ENCODE measurements around the gene ZNF75A. TPM values are rescaled to one million over a fixed set of nuclear protein-coding genes. Genes with fewer than 3 reads are reported as not detected.

The ZNF75A gene
- total and polyA plus RNA-seq, 2 experiments from 2014 or later, result 29.6 to 36.9 TPM

- H3K4me2 ChIP-seq, result no peak overlapping the region
- Mint-ChIP-seq H3K4me3 (no peak overlapping the region), H3K27me3 (ENCODE audit: insufficient read depth, low read depth, poor library complexity) (peaks cover 14% of the 10 kb centered on the region), H3K4me1 (no peaks in the 10 kb centered on the region), H3K9me3 (peaks cover 75% of the 10 kb centered on the region), H3K36me3 (ENCODE audit: low read depth) (peaks cover 6% of the 10 kb centered on the region; the same call in 2 of the 3 replicates), H3K27ac (no peak overlapping the region)
- H3K4me3 ChIP-seq, result no peak overlapping the region
- DNase-seq (ENCODE audit: low spot score), result no peak
- no peaks in the 10 kb centered on the region for H3K79me2 ChIP-seq (replicated peaks; ENCODE audit: insufficient read depth)
- TF ChIP-seq POLR2AphosphoS5 (IDR thresholded peaks at IDR 0.05; ENCODE audit: low read depth), result no peak
- no peaks in the 10 kb centered on the region for H3K27me3 ChIP-seq (ENCODE audit: insufficient read depth)
- H3K4me1 ChIP-seq (ENCODE audit: insufficient read depth), result no peaks in the 10 kb centered on the region
- H3K27ac ChIP-seq (ENCODE audit: low read depth), result no peak overlapping the region
- H3F3A ChIP-seq (replicated peaks; ENCODE audit: low read depth), result no peaks in the 10 kb centered on the region
- H3K9me2 ChIP-seq (ENCODE audit: insufficient read depth), result no peaks in the 10 kb centered on the region
- no peaks in the 10 kb centered on the region for H3K36me3 ChIP-seq (ENCODE audit: insufficient read depth)
- no peak overlapping the region for H2AFZ ChIP-seq
- ATAC-seq, result no peak
- no peaks in the 10 kb centered on the region for H4K20me1 ChIP-seq (replicated peaks; ENCODE audit: insufficient read depth)
Measured at GRCh38 chr16:3256866-3257465, 48.3 kb upstream of the ZNF75A start.

GRCh38 chr16:3259836-3260235, 45.5 kb upstream of the ZNF75A start:
- no peak for ATAC-seq
- no peak overlapping the region for H3K4me3 Mint-ChIP-seq

GRCh38 chr16:3262517-3262916, 42.8 kb upstream of the ZNF75A start:
- Mint-ChIP-seq H3K36me3 (ENCODE audit: low read depth) (peaks cover 10% of the 10 kb centered on the region; the same call in 2 of the 3 replicates), H3K4me1 (peaks cover 3% of the 10 kb centered on the region; the same call in 1 of the 3 replicates), H3K4me3 (peak overlapping the region; percentile 51), H3K27me3 (ENCODE audit: insufficient read depth, low read depth, poor library complexity) (peaks cover 30% of the 10 kb centered on the region), H3K27ac (no peak overlapping the region), H3K9me3 (peaks cover 77% of the 10 kb centered on the region)
- no peak overlapping the region for H3K4me3 ChIP-seq
- ATAC-seq (no peak), DNase-seq (ENCODE audit: low spot score) (no peak)
- peaks cover 10% of the 10 kb centered on the region for H3K27me3 ChIP-seq (ENCODE audit: insufficient read depth)
- H3K9me2 ChIP-seq (ENCODE audit: insufficient read depth), result peaks cover 12% of the 10 kb centered on the region; the same call in 1 of the 2 replicates
- H3K79me2 ChIP-seq (replicated peaks; ENCODE audit: insufficient read depth), result no peaks in the 10 kb centered on the region
- peaks cover 11% of the 10 kb centered on the region for H3F3A ChIP-seq (replicated peaks; ENCODE audit: low read depth)
- H3K4me1 ChIP-seq (ENCODE audit: insufficient read depth), result no peaks in the 10 kb centered on the region
- H4K20me1 ChIP-seq (replicated peaks; ENCODE audit: insufficient read depth), result no peaks in the 10 kb centered on the region
- H2AFZ ChIP-seq, result no peak overlapping the region
- no peaks in the 10 kb centered on the region for H3K36me3 ChIP-seq (ENCODE audit: insufficient read depth)
- H3K4me2 ChIP-seq, result no peak overlapping the region
- H3K27ac ChIP-seq (ENCODE audit: low read depth), result no peak overlapping the region
- TF ChIP-seq CTCF (conservative IDR thresholded peaks at IDR 0.05; ENCODE audit: low read depth in 2 of 2) (no peak), EZH2phosphoT487 (IDR thresholded peaks at IDR 0.05; ENCODE audit: unreplicated experiment) (no peak), ZNF331 (CRISPR knock-in tag; IDR thresholded peaks at IDR 0.05; ENCODE audit: low read depth) (no peak), STAT1 (IDR thresholded peaks at IDR 0.05; ENCODE audit: unreplicated experiment) (no peak), NANOG (IDR thresholded peaks at IDR 0.05; ENCODE audit: borderline replicate concordance) (no peak), ZNF462 (CRISPR knock-in tag; IDR thresholded peaks at IDR 0.05) (no peak)

More at GRCh38 chr16:3259836-3260235, 45.5 kb upstream of the ZNF75A start:
- peaks cover 9% of the 10 kb centered on the region for H3F3A ChIP-seq (replicated peaks; ENCODE audit: low read depth)
- Mint-ChIP-seq H3K27ac (no peak overlapping the region), H3K9me3 (peaks cover 77% of the 10 kb centered on the region), H3K4me1 (peaks cover 3% of the 10 kb centered on the region; the same call in 1 of the 3 replicates), H3K27me3 (ENCODE audit: insufficient read depth, low read depth, poor library complexity) (peaks cover 27% of the 10 kb centered on the region), H3K36me3 (ENCODE audit: low read depth) (peaks cover 7% of the 10 kb centered on the region; the same call in 2 of the 3 replicates)
- TF ChIP-seq NANOG (IDR thresholded peaks at IDR 0.05; ENCODE audit: borderline replicate concordance) (no peak), EZH2phosphoT487 (IDR thresholded peaks at IDR 0.05; ENCODE audit: unreplicated experiment) (no peak), JUNB (IDR thresholded peaks at IDR 0.05; ENCODE audit: unreplicated experiment) (no peak), EZH2 (IDR thresholded peaks at IDR 0.05; ENCODE audit: low read depth, unreplicated experiment) (no peak)
- H2AFZ ChIP-seq, result no peak overlapping the region
- H3K79me2 ChIP-seq (replicated peaks; ENCODE audit: insufficient read depth), result no peaks in the 10 kb centered on the region
- no peak overlapping the region for H3K4me3 ChIP-seq
- no peak overlapping the region for H3K4me2 ChIP-seq
- H3K9me2 ChIP-seq (ENCODE audit: insufficient read depth), result peaks cover 9% of the 10 kb centered on the region; the same call in 1 of the 2 replicates
- H3K4me1 ChIP-seq (ENCODE audit: insufficient read depth), result no peaks in the 10 kb centered on the region
- H3K27me3 ChIP-seq (ENCODE audit: insufficient read depth), result peaks cover 4% of the 10 kb centered on the region; the same call in 1 of the 2 replicates
- H4K20me1 ChIP-seq (replicated peaks; ENCODE audit: insufficient read depth), result no peaks in the 10 kb centered on the region
- no peak overlapping the region for H3K27ac ChIP-seq (ENCODE audit: low read depth)
- H3K36me3 ChIP-seq (ENCODE audit: insufficient read depth), result no peaks in the 10 kb centered on the region
- no peak for DNase-seq (ENCODE audit: low spot score)
